Natural killer cell (primary cell): ENCODE data around the gene BET1. TPM values are rescaled to one million over a fixed set of nuclear protein-coding genes. Genes with fewer than 3 reads are reported as not detected.

Source experiments
- ATAC-seq, 3 donors: fragments of 150-1000 bp in 2 of 3; fragments of 200-7000 bp in 1 of 3; cut with Tn5 transposase; 1 replicate in 1 of 3; 2 replicates in 2 of 3; pipeline ENCODE4 v1.10.0; 2021; ENCODE audit warnings: mild to moderate bottlenecking in 2 of 3, moderate library complexity in 2 of 3
- DNase-seq, 2 donors: peaks; one replicate each; pipeline versions ENCODE4 v3.0.0 to v3.0.0-alpha.2; 2013 to 2021; ENCODE audit warnings: mixed read lengths in 1 of 2
- H3K27ac ChIP-seq: one replicate; pipeline ENCODE4 v1.5.1; 2013; ENCODE audit warnings: mild to moderate bottlenecking, low read length
- H3K27me3 ChIP-seq: one replicate; pipeline ENCODE4 v1.6.1; 2013; ENCODE audit warnings: low read length; ENCODE audit not compliant: control insufficient read depth, insufficient read depth
- H3K36me3 ChIP-seq: one replicate; pipeline ENCODE4 v1.6.1; 2013; ENCODE audit warnings: low read length; ENCODE audit not compliant: control insufficient read depth, insufficient read depth
- H3K4me1 ChIP-seq: one replicate; pipeline ENCODE4 v1.6.1; 2013; ENCODE audit warnings: low read length; ENCODE audit not compliant: control insufficient read depth, insufficient read depth
- H3K4me3 ChIP-seq: one replicate; pipeline ENCODE4 v1.5.1; 2013; ENCODE audit warnings: low read length
- H3K9me3 ChIP-seq: one replicate; pipeline ENCODE4 v1.6.1; 2013; ENCODE audit warnings: low read length; ENCODE audit not compliant: control insufficient read depth, insufficient read depth
- H3K27ac Mint-ChIP-seq, 2 donors: one replicate each; pipeline ENCODE4 v1.8.0; 2022; ENCODE audit warnings: mild to moderate bottlenecking in 2 of 2, mixed read lengths in 2 of 2, moderate library complexity in 1 of 2
- H3K27me3 Mint-ChIP-seq, 2 donors: one replicate each; pipeline ENCODE4 v1.8.0; 2022; ENCODE audit warnings: low read depth in 2 of 2, mixed read lengths in 2 of 2
- H3K36me3 Mint-ChIP-seq: one replicate; pipeline ENCODE4 v1.8.0; 2022; ENCODE audit warnings: mixed read lengths
- H3K4me1 Mint-ChIP-seq, 2 donors: one replicate each; pipeline ENCODE4 v1.8.0; 2022; ENCODE audit warnings: mixed read lengths in 2 of 2
- H3K4me3 Mint-ChIP-seq: one replicate; pipeline ENCODE4 v1.8.0; 2022; ENCODE audit warnings: mild to moderate bottlenecking, moderate library complexity, mixed read lengths
- H3K9me3 Mint-ChIP-seq, 2 donors: one replicate each; pipeline ENCODE4 v1.8.0; 2022; ENCODE audit warnings: mixed read lengths in 2 of 2
- WGBS: methylation state at CpG from one replicate; pipeline ENCODE4 v1.1.7; 2013; ENCODE audit warnings: missing lambda C conversion rate; ENCODE audit not compliant: insufficient coverage; 5-methylcytosine and 5-hydroxymethylcytosine counted together
- intact Hi-C: fragments of 100-400 bp; cut with micrococcal nuclease; formaldehyde crosslinking; loops from one replicate; pipeline ENCODE4 v1.14.2; 2022
- total RNA-seq, 4 donors: library from RNA; stranded (reverse); fragments of 120-200 nt in 1 of 4; gene quantifications; one replicate each; pipeline versions ENCODE4 v1.2.3 to v1.2.4, GENCODE V29; 2013 to 2022
- TF ChIP-seq, protein P1 (sequence below): fragments of 200-600 bp; IDR thresholded peaks from one replicate; pipeline ENCODE4 v1.8.0; 2022; ENCODE audit warnings: antibody characterized with exemption

BET1 gene
- total RNA-seq, 3 donors from 2014 or later (not counting 1 experiment from before 2014, with no cell fraction given) = 13.1 to 14.0 (median 13.9) TPM

DNA sequence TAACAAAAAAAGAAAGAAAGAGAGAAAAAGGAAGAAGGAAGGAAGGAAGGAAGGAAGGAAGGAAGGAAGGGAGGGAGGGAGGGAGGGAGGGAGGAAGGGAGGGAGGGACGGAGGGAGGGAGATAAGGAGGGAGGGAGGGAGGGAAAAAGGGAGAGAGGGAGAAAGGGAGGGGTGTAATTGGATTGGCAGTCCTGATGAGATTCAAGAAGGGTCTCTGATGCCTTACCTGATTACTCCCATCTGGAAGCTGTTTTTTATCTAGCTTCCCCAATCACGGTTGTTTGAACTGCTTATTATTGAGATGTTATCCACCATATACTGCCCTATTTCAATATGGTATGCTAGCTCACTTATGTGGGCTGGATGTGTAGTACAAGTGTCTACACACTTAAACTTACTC is 55.3 kb downstream of the BET1 start:
- DNase-seq (no peak), ATAC-seq (no peak)
- 86% methylated on average over 1 of the region's 2 CpGs for WGBS
- no peaks in the 10 kb centered on the region for H3K9me3 Mint-ChIP-seq
- TF ChIP-seq, protein P1, sequence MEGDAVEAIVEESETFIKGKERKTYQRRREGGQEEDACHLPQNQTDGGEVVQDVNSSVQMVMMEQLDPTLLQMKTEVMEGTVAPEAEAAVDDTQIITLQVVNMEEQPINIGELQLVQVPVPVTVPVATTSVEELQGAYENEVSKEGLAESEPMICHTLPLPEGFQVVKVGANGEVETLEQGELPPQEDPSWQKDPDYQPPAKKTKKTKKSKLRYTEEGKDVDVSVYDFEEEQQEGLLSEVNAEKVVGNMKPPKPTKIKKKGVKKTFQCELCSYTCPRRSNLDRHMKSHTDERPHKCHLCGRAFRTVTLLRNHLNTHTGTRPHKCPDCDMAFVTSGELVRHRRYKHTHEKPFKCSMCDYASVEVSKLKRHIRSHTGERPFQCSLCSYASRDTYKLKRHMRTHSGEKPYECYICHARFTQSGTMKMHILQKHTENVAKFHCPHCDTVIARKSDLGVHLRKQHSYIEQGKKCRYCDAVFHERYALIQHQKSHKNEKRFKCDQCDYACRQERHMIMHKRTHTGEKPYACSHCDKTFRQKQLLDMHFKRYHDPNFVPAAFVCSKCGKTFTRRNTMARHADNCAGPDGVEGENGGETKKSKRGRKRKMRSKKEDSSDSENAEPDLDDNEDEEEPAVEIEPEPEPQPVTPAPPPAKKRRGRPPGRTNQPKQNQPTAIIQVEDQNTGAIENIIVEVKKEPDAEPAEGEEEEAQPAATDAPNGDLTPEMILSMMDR = no peak
- H3K4me1 Mint-ChIP-seq = no peaks in the 10 kb centered on the region
- intact Hi-C loops = no loop called here
- no peaks in the 10 kb centered on the region for H3K36me3 ChIP-seq
- peaks cover 4% of the 10 kb centered on the region for H3K27me3 ChIP-seq
- no peaks in the 10 kb centered on the region for H3K4me1 ChIP-seq
- H3K27ac ChIP-seq = no peak overlapping the region
- H3K27ac Mint-ChIP-seq = no peak overlapping the region
- H3K4me3 Mint-ChIP-seq = no peak overlapping the region
- H3K27me3 Mint-ChIP-seq = peaks cover 4 to 5% of the 10 kb centered on the region in 2 donors
- H3K4me3 ChIP-seq = no peak overlapping the region
- no peaks in the 10 kb centered on the region for H3K36me3 Mint-ChIP-seq
- no peaks in the 10 kb centered on the region for H3K9me3 ChIP-seq

DNA sequence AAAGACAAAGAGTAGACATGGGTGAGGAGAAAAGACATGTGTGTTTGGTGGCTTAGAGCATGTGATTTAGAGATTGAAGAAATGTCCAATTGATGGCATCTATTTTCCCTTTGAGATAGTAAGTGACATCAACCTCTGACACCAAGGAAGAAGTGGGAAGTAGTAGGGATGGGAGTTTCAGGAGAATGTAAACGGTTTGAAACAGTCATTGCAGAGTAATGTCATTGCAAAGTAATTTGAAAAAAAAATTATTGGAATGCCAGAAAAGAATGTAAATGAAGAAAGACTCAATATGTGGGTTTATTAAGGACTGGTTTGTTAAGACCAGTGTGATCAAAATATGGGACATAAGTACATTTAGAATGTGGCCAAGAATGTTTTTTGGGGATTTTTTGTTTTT is 56.0 kb downstream of the BET1 start:
- H3K4me1 ChIP-seq = no peaks in the 10 kb centered on the region
- H3K4me3 Mint-ChIP-seq = no peak overlapping the region
- intact Hi-C loops = no loop called here
- WGBS = 83% methylated on average over 1 of the region's 1 CpG
- no peaks in the 10 kb centered on the region for H3K9me3 Mint-ChIP-seq
- ATAC-seq = no peak
- no peaks in the 10 kb centered on the region for H3K4me1 Mint-ChIP-seq
- H3K27me3 ChIP-seq = peaks cover 4% of the 10 kb centered on the region
- TF ChIP-seq, protein P1 = no peak
- H3K27ac ChIP-seq = no peak overlapping the region
- no peak overlapping the region for H3K27ac Mint-ChIP-seq
- H3K36me3 ChIP-seq = no peaks in the 10 kb centered on the region
- peaks cover 9 to 11% of the 10 kb centered on the region in 2 donors for H3K27me3 Mint-ChIP-seq
- no peak overlapping the region for H3K4me3 ChIP-seq
- no peaks in the 10 kb centered on the region for H3K9me3 ChIP-seq
- DNase-seq = no peak
- H3K36me3 Mint-ChIP-seq = no peaks in the 10 kb centered on the region

DNA sequence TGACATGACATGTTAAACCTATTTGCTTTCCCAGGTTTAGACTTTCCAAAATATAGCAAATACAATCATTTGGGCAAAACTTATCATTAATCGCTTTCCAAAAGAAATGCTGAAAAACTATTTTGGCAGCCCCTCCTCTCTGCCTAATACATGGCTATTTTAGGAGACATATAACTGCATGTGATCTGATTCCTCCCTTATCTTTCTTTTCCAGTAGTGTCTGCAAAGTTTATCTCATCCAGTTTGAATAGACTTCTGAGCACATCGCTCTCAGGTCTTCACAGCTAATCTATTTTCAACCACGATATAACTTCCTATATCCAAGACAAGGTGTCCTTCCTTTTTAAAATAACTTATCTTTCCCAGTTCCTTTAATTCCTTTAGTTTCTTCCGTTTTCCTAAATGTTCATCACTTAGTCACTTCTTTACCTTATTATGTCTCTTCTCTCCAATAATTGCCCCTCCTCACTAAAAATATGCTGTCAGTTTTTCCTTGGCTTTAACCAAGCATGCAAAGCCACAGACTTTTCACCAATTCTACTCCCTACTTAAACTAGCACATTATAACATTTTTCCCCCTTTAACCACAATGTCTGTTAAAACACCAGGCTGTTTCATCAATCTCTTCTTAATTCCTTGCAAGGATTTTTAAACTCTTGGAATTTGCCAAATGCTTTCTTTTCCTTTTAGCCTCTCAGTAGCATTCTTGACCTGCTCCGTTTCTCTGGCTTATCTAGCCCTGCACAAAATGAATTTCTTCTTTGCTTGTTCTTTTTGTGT is 58.2 kb downstream of the BET1 start:
- no peaks in the 10 kb centered on the region for H3K9me3 ChIP-seq
- intact Hi-C loops = no loop called here
- H3K4me3 ChIP-seq = no peak overlapping the region
- DNase-seq (no peak), ATAC-seq (no peak)
- H3K36me3 ChIP-seq = no peaks in the 10 kb centered on the region
- Mint-ChIP-seq H3K36me3 (no peaks in the 10 kb centered on the region), H3K27ac (no peak overlapping the region), H3K4me1 (no peaks in the 10 kb centered on the region), H3K9me3 (no peaks in the 10 kb centered on the region), H3K4me3 (no peak overlapping the region), H3K27me3 (peaks cover 11 to 14% of the 10 kb centered on the region in 2 donors)
- 43% methylated on average over 5 of the region's 5 CpGs for WGBS
- no peaks in the 10 kb centered on the region for H3K4me1 ChIP-seq
- H3K27me3 ChIP-seq = peaks cover 4% of the 10 kb centered on the region
- TF ChIP-seq, protein P1 = no peak
- no peak overlapping the region for H3K27ac ChIP-seq

DNA sequence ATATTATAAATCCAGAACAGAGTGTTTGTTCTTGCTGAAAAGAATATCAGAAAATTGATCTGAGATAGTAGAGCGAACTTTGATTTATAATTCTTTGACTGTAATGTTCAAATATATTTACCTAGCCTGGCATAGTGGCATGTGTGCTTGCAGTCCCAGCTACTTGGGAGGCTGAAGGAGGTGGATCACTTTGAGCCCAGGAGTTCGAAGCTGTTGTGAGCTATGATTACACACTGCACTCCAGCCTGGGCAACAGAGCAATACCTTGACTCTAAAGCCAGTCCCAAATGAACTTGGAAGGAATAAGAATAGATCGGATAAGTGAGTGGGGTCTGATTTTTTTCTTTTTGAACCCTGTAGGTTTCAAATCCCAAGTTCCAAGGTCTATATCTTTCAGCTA is 59.1 kb downstream of the BET1 start:
- Mint-ChIP-seq H3K27me3 (peaks cover 18 to 23% of the 10 kb centered on the region in 2 donors), H3K4me3 (no peak overlapping the region), H3K36me3 (no peaks in the 10 kb centered on the region), H3K9me3 (no peaks in the 10 kb centered on the region), H3K27ac (no peak overlapping the region), H3K4me1 (no peaks in the 10 kb centered on the region)
- Histone ChIP-seq H3K4me3 (no peak overlapping the region), H3K27ac (no peak overlapping the region), H3K27me3 (peaks cover 4% of the 10 kb centered on the region), H3K4me1 (no peaks in the 10 kb centered on the region), H3K9me3 (no peaks in the 10 kb centered on the region), H3K36me3 (no peaks in the 10 kb centered on the region)
- WGBS = 64% methylated on average over 2 of the region's 3 CpGs
- TF ChIP-seq, protein P1 = no peak
- DNase-seq = no peak
- intact Hi-C loops = no loop called here
- no peak for ATAC-seq
